Activated CD8-positive, alpha-beta T cell treated with anti-CD3 and anti-CD28 coated beads, Interleukin-2, amount 10 ng/mL, durations not matched to agents 7 days and 5 days (primary cell): ENCODE results near the gene RCCD1. TPM values are rescaled to one million over a fixed set of nuclear protein-coding genes. Genes with fewer than 3 reads are reported as not detected.

Experiments
- ATAC-seq: fragments of 150-1000 bp; cut with Tn5 transposase; one replicate; pipeline ENCODE4 v1.10.0; 2021; ENCODE audit warnings: moderate library complexity
- CTCF ChIA-PET: fragments of 350-600 bp; sonication (Branson Sonifier 250); formaldehyde crosslinking; loops from one replicate; lab custom pipeline; 2021; ENCODE audit warnings: antibody characterized with exemption; lab: Charles Lee
- POLR2A ChIA-PET: fragments of 350-600 bp; sonication (Branson Sonifier 250); formaldehyde crosslinking; loops from one replicate; lab custom pipeline; 2021; ENCODE audit warnings: antibody characterized with exemption; lab: Charles Lee
- DNase-seq: peaks from one replicate; pipeline ENCODE4 v3.0.0-alpha.2; 2020
- H3K27ac Mint-ChIP-seq: one replicate; pipeline ENCODE4 v1.8.0; 2021; ENCODE audit warnings: mild to moderate bottlenecking, mixed read lengths
- H3K27me3 Mint-ChIP-seq: one replicate; pipeline ENCODE4 v1.8.0; 2021; ENCODE audit warnings: low read depth, mixed read lengths
- H3K36me3 Mint-ChIP-seq: one replicate; pipeline ENCODE4 v1.8.0; 2021; ENCODE audit warnings: low read depth, mixed read lengths
- H3K4me1 Mint-ChIP-seq: one replicate; pipeline ENCODE4 v1.8.0; 2021; ENCODE audit warnings: low read depth, mixed read lengths
- H3K4me3 Mint-ChIP-seq: one replicate; pipeline ENCODE4 v1.8.0; 2021; ENCODE audit warnings: mild to moderate bottlenecking, mixed read lengths
- H3K9me3 Mint-ChIP-seq: one replicate; pipeline ENCODE4 v1.8.0; 2022; ENCODE audit warnings: mixed read lengths; ENCODE audit not compliant: insufficient read depth
- total RNA-seq, 2 experiments: library from RNA; stranded (reverse); gene quantifications; one replicate each; pipeline ENCODE4 v1.2.3, GENCODE V29; 2021

The RCCD1 gene
- total RNA-seq, 2 experiments from 2014 or later = 30.1 to 31.9 TPM

DNA sequence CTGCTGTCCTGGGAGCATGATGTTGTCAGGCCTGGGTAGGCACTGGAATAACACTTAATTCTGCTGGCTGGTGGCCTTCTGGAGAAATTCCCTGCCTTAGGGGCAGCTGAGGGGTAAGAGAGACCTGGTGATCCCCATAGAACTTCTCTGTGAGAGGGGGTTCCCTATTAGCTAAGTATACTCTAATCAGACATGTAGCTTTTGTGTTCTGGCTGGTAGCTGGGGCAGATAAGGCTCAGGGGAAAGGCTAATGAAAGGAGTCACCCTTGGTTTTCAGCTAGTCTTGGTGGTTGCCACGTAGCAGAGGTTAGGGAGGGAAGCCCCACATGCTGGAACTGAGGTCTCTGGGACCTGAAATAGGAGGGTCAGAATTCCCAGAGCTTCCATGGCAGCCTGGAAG, 21.4 kb upstream of the RCCD1 start:
- peak overlapping the region; percentile 97 for H3K4me3 Mint-ChIP-seq
- DNase-seq = no peak
- ChIA-PET POLR2A (interaction anchor here (0.9 to 9.9 kb wide), 6 partner anchors 22 to 247 kb away, joined by 3 to 110 read pairs (median 12); partner anchors contain the start of genes BLM, MAN2A2 and RCCD1), CTCF (interaction anchor here (0.9 to 11.4 kb wide), 39 partner anchors 8 to 834 kb away, joined by 3 to 328 read pairs (median 7); partner anchors contain the start of genes BLM, FES, MAN2A2 and RCCD1)
- H3K36me3 Mint-ChIP-seq = peaks cover 31% of the 10 kb centered on the region
- peak overlapping the region; percentile 57 for H3K27ac Mint-ChIP-seq
- no peaks in the 10 kb centered on the region for H3K27me3 Mint-ChIP-seq
- H3K9me3 Mint-ChIP-seq = no peaks in the 10 kb centered on the region
- no peak for ATAC-seq
- peaks cover 62% of the 10 kb centered on the region for H3K4me1 Mint-ChIP-seq

DNA sequence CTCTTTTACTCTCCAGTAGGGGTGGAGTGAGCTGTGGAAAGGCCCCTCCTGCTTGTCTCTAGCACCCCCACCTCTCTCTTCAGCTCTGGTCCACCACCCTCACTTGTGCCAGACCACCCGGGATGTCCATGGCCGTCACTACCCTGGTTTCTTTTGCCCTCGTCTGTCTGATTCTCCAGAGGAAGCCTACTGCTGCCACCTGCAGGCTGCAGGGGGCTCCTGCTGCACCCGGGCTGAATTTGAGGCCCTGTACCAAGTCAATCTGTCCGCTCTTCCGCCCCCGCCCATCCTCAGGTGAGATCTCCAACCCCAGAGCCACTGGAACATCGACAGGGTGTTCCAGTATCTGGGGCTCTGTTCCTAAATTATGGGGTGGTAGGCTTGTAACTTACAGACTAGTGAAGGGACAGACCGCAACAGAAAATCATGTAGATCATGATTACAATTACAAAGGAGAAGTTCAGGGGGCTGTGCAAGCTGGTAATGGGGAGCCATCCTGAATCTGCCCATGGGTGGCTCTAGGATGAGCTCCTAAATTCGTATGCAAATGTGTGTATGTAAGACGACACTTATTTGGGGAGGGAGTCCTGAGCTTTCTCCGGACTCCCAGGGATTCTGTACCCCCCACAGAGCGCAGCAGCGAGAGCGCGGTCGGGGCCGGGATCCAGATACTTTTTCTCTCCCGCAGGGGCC, 20.3 kb upstream of the RCCD1 start:
- H3K36me3 Mint-ChIP-seq = peaks cover 33% of the 10 kb centered on the region
- peak; percentile 35 for ATAC-seq
- DNase-seq = peak; percentile 94
- peaks cover 57% of the 10 kb centered on the region for H3K4me1 Mint-ChIP-seq
- H3K9me3 Mint-ChIP-seq = no peaks in the 10 kb centered on the region
- ChIA-PET POLR2A (interaction anchor here (0.6 to 9.9 kb wide), 11 partner anchors 20 to 558 kb away, joined by 3 to 110 read pairs (median 4); partner anchors contain the start of genes MAN2A2 and RCCD1), CTCF (interaction anchor here (0.5 to 11.4 kb wide), 44 partner anchors 8 to 641 kb away, joined by 3 to 328 read pairs (median 4); partner anchors contain the start of genes BLM, IQGAP1, MAN2A2 and RCCD1)
- H3K4me3 Mint-ChIP-seq = peak overlapping the region; percentile 85
- no peaks in the 10 kb centered on the region for H3K27me3 Mint-ChIP-seq
- H3K27ac Mint-ChIP-seq = peak overlapping the region; percentile 95

DNA sequence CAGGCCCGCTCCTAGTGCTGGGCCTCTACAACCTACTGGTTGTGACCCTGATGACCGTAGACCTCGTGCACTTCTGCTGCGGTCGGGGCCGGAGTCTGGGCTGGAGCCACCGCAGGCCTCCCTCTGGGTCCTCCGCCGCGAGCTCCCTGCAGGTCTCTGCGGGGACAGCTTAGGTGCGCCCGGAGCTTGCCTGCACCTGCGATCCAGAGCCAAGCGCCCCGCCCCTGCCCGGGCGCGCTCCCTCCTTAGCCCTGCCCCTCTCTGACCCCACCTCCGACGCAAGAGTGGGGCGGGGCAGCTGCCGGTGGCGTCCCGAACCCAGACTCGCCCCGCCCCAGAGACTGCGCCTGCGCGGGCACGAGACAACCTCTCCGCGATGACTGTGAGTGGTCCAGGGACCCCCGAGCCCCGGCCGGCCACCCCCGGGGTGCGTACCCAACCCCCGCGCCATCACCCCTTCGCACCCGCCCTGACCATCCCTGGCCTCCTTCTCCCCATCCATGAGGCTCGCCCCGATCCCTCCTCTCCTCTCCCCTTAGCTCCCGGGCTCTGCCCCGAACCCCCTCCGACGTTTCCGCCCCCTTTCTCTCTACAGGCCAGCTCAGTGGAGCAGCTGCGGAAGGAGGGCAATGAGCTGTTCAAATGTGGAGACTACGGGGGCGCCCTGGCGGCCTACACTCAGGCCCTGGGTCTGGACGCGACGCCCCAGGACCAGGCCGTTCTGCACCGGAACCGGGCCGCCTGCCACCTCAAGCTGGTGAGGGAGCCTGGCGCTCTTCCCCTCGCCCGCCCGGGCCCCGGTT, 19.5 kb upstream of the RCCD1 start, which contains the start of gene UNC45A:
Gene UNC45A (plus strand): TSS at position 337 of the 803 bp plus-strand sequence. CDS start 40 bp downstream, at position 377.
- ChIA-PET CTCF (interaction anchor here (0.5 to 11.4 kb wide), 33 partner anchors 7 to 642 kb away, joined by 3 to 328 read pairs (median 4); partner anchors contain the start of genes BLM, IQGAP1, MAN2A2 and RCCD1), POLR2A (interaction anchor here (0.6 to 9.9 kb wide), 15 partner anchors 20 to 620 kb away, joined by 3 to 110 read pairs (median 3); partner anchors contain the start of genes BLM, MAN2A2, RCCD1 and VPS33B)
- Mint-ChIP-seq H3K4me3 (peak within 1 kb of the TSS; percentile 85), H3K9me3 (no peaks in the 10 kb centered on the region), H3K27ac (peak within 1 kb of the TSS; percentile 95), H3K4me1 (peaks cover 53% of the 10 kb centered on the region), H3K36me3 (peaks cover 37% of the 10 kb centered on the region), H3K27me3 (no peaks in the 10 kb centered on the region)
- DNase-seq (peak; percentile 97), ATAC-seq (peak; percentile 79)

DNA sequence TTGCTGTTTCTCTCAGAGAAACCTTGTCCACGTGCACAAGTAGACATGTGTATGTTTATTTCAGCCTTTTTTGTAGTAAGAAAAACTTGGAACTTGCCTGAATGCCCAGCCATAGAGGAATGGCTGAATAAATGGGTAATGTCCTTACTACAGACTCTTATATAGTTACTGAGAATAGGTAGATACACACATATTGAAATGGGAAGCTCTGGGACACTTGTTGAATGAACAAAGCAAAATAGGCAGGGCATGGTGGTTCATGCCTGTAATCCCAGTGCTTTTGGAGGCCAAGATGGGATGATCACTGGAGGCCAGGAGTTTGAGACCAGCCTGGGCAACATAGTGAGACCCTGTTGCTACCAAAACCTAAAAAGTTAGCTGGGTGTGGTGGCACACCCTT, 17.9 kb upstream of the RCCD1 start:
- peak overlapping the region; percentile 95 for H3K27ac Mint-ChIP-seq
- peak overlapping the region; percentile 85 for H3K4me3 Mint-ChIP-seq
- no peak for ATAC-seq
- CTCF ChIA-PET = interaction anchor here (0.7 to 8.2 kb wide), 5 partner anchors 14 to 336 kb away, joined by 3 to 154 read pairs (median 3); partner anchors contain the start of gene RCCD1
- H3K27me3 Mint-ChIP-seq = no peaks in the 10 kb centered on the region
- H3K4me1 Mint-ChIP-seq = peaks cover 39% of the 10 kb centered on the region
- H3K36me3 Mint-ChIP-seq = peaks cover 38% of the 10 kb centered on the region
- POLR2A ChIA-PET = interaction anchor here (9.9 kb wide), 1 partner anchor 18 kb away, joined by 93 read pairs; the partner anchor contains the start of gene RCCD1
- no peaks in the 10 kb centered on the region for H3K9me3 Mint-ChIP-seq
- no peak for DNase-seq

DNA sequence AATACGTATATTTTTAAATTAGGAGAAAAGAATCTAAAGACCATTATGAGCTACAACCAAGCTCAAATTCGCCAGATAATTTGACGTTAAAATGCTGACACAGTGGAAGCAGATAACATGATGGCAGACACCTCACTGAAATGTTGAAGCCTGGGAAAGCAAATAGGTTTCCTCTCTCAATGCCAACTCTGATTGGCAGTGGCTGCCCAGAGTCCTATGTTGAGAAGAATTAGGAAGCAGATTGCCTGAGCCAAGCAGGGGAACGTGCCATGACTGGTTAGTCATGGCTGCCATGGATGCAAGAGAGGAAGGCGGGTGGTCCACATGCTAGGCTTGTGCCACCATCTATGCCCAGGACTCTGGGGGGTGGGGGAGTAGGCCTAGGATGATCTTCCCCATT, 16.4 kb upstream of the RCCD1 start:
- POLR2A ChIA-PET = interaction anchor here (9.9 kb wide), 1 partner anchor 17 kb away, joined by 93 read pairs; the partner anchor contains the start of gene RCCD1
- DNase-seq (no peak), ATAC-seq (no peak)
- Mint-ChIP-seq H3K27me3 (no peaks in the 10 kb centered on the region), H3K4me3 (no peak overlapping the region), H3K9me3 (no peaks in the 10 kb centered on the region), H3K27ac (peak overlapping the region; percentile 20), H3K36me3 (peaks cover 52% of the 10 kb centered on the region), H3K4me1 (peaks cover 30% of the 10 kb centered on the region)
- CTCF ChIA-PET = interaction anchor here (8.2 kb wide), 1 partner anchor 17 kb away, joined by 154 read pairs; the partner anchor contains the start of gene RCCD1

DNA sequence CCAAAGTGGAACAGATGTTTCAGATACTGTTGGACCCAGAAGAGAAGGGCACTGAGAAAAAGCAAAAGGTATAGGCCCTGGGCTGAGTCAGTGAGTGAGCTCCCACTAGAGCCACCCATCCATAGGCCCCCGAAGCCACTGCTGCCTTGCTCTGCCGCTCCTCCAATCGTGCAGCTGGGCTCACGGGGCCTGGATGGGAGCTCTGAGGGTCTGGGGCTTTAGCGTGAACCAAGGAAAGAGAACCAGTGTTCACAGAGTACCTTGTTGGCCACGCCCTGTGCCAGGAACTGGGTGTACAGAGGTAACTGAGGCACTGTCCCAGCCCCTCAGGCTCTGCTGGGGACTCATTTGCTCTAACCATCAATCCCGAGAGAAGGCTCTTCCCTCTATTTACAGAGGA, 14.9 kb upstream of the RCCD1 start:
- Mint-ChIP-seq H3K4me3 (no peak overlapping the region), H3K27ac (no peak overlapping the region), H3K4me1 (peaks cover 15% of the 10 kb centered on the region), H3K27me3 (no peaks in the 10 kb centered on the region), H3K9me3 (no peaks in the 10 kb centered on the region), H3K36me3 (peaks cover 59% of the 10 kb centered on the region)
- POLR2A ChIA-PET = interaction anchor here (1.0 to 1.1 kb wide), 2 partner anchors 9 to 15 kb away, joined by 3 to 5 read pairs; partner anchors contain the start of gene RCCD1
- no peak for DNase-seq
- CTCF ChIA-PET = interaction anchor here (1.1 to 5.4 kb wide), 2 partner anchors 6 to 8 kb away, joined by 3 to 45 read pairs; partner anchors contain the start of genes HDDC3 and UNC45A
- no peak for ATAC-seq

DNA sequence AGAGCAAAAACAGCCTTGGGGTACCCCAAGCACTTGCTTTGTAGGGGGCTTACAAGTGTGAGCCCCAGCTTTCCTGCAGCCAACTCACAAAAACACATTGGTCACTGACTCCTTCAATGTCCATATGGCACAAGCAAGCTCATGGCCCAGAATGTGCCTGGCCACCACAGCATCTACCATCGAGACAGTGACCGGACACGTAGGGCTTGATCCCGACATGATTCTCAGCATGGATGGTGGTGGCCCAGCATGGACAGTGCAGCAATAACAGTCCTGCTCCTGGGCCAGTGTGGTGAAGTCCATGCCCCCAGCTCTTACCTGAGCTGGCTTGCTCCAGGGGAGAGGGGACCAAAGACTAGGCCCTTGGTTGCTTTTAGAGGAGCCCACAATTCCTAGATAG, 13.6 kb upstream of the RCCD1 start:
- H3K27me3 Mint-ChIP-seq = no peaks in the 10 kb centered on the region
- CTCF ChIA-PET = interaction anchor here (5.4 kb wide), 1 partner anchor 8 kb away, joined by 45 read pairs; the partner anchor contains the start of genes HDDC3 and UNC45A
- no peaks in the 10 kb centered on the region for H3K9me3 Mint-ChIP-seq
- no peak for DNase-seq
- no peak for ATAC-seq
- H3K27ac Mint-ChIP-seq = no peak overlapping the region
- peaks cover 10% of the 10 kb centered on the region for H3K4me1 Mint-ChIP-seq
- POLR2A ChIA-PET = no interaction called here
- H3K4me3 Mint-ChIP-seq = no peak overlapping the region
- peaks cover 62% of the 10 kb centered on the region for H3K36me3 Mint-ChIP-seq

DNA sequence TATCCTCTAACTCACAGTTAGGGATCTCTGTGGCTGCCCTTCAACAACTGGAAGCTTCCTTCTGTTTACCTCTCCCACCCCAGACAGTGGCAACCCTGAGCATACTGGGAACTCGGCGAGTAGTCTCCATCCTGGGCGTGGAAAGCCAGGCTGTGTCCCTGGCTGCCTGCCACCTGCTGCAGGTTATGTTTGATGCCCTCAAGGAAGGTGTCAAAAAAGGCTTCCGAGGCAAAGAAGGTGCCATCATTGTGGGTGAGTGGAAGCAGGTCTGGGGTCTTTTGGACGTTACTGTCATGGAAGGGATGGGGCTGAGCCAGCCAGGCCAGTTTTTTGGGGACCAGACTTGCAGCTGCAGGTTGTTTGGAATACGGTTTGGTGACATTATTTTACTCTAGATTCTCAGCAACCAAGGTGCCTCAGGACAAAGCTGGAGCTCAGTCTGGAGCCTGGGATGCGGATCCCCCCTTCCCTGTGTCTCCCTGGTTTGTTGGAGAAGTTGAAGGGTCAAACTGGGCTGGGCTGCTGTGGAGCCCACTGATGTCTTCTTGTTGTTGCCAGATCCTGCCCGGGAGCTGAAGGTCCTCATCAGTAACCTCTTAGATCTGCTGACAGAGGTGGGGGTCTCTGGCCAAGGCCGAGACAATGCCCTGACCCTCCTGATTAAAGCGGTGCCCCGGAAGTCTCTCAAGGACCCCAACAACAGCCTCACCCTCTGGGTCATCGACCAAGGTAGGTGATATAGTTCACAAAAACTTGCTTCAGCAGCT, 12.1 kb upstream of the RCCD1 start:
- POLR2A ChIA-PET = interaction anchor here (1.2 to 2.0 kb wide), 3 partner anchors 9 to 14 kb away, joined by 3 to 8 read pairs (median 5); partner anchors contain the start of gene RCCD1
- Mint-ChIP-seq H3K36me3 (peaks cover 62% of the 10 kb centered on the region), H3K4me3 (no peak overlapping the region), H3K9me3 (no peaks in the 10 kb centered on the region), H3K4me1 (no peaks in the 10 kb centered on the region), H3K27ac (no peak overlapping the region), H3K27me3 (no peaks in the 10 kb centered on the region)
- CTCF ChIA-PET = interaction anchor here (2.6 to 5.4 kb wide), 2 partner anchors 9 to 14 kb away, joined by 18 to 45 read pairs; partner anchors contain the start of genes HDDC3 and UNC45A
- ATAC-seq (no peak), DNase-seq (no peak)

DNA sequence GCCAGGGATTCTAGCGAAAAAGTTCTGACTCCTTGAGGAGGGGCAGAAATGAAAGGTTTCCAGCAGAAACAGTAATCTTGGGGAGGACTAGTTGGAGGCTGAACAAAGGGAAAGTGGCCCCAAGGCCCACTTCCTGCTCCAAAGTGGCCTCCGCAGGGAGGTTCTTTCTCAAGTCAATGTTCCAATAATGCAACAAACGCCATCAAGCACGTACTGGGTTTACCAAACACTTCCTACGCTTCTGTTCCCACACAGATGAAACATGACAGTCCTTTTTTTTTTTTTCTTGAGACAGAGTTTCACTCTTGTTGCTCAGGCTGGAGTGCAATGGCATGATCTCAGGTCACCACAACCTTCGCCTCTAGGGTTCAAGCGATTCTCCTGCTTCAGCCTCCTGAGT, 9.6 kb upstream of the RCCD1 start:
- H3K9me3 Mint-ChIP-seq = no peaks in the 10 kb centered on the region
- no peak overlapping the region for H3K27ac Mint-ChIP-seq
- DNase-seq (no peak), ATAC-seq (no peak)
- CTCF ChIA-PET = interaction anchor here (1.1 to 5.4 kb wide), 3 partner anchors 11 to 12 kb away, joined by 3 to 45 read pairs (median 18); partner anchors contain the start of genes HDDC3 and UNC45A
- no peaks in the 10 kb centered on the region for H3K4me1 Mint-ChIP-seq
- POLR2A ChIA-PET = no interaction called here
- no peaks in the 10 kb centered on the region for H3K27me3 Mint-ChIP-seq
- no peak overlapping the region for H3K4me3 Mint-ChIP-seq
- H3K36me3 Mint-ChIP-seq = peaks cover 63% of the 10 kb centered on the region

DNA sequence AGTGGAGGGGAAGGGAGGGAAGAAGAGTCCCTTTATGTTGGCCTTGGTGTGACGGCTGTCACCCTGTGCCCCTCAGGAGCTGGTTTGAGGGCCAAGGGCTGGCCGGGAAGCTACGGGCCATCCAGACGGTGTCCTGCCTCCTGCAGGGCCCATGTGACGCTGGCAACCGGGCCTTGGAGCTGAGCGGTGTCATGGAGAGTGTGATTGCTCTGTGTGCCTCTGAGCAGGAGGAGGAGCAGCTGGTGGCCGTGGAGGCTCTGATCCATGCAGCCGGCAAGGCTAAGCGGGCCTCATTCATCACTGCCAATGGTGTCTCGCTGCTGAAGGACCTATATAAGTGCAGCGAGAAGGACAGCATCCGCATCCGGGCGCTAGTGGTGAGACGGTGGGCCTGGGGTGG, 8.1 kb upstream of the RCCD1 start:
- peaks cover 58% of the 10 kb centered on the region for H3K36me3 Mint-ChIP-seq
- H3K4me3 Mint-ChIP-seq = no peak overlapping the region
- no peak for ATAC-seq
- no peaks in the 10 kb centered on the region for H3K4me1 Mint-ChIP-seq
- ChIA-PET POLR2A (no interaction called here), CTCF (interaction anchor here (5.8 kb wide), 1 partner anchor 13 kb away, joined by 37 read pairs; the partner anchor contains the start of genes HDDC3 and UNC45A)
- H3K27me3 Mint-ChIP-seq = no peaks in the 10 kb centered on the region
- no peak for DNase-seq
- no peaks in the 10 kb centered on the region for H3K9me3 Mint-ChIP-seq
- H3K27ac Mint-ChIP-seq = no peak overlapping the region
